A549 (cell line): ENCODE data around the gene NXPE4. TPM values are rescaled to one million over a fixed set of nuclear protein-coding genes. Genes with fewer than 3 reads are reported as not detected.
A peak's percentile ranks its signal among the peaks of the same experiment; 100 is the strongest.

ENCODE experiments used
- ATAC-seq, 2 experiments: fragments of 200-7000 bp in 1 of 2; fragments of >200 bp in 1 of 2; cut with Nextera tagmentation in 1 of 2; cut with Tn5 transposase in 1 of 2; 3 replicates each; pipeline versions ENCODE4 v1.8.0 to v1.9.1; 2018 to 2020; ENCODE audit warnings: mild to moderate bottlenecking in 1 of 2, moderate library complexity in 1 of 2
- CTCF ChIA-PET: fragments of 300-600 bp; sonication (Branson Sonifier 250); formaldehyde crosslinking; extraction: SDS; loops from one replicate; lab custom pipeline; 2021; ENCODE audit warnings: antibody characterized with exemption, inconsistent platforms; lab: Yijun Ruan, JAX
- POLR2A ChIA-PET: fragments of 350-600 bp; formaldehyde crosslinking; extraction: SDS; loops from one replicate; lab custom pipeline; 2021; ENCODE audit warnings: antibody characterized with exemption, inconsistent platforms; lab: Yijun Ruan, JAX
- DNase-seq, 2 experiments: peaks; one replicate each; pipeline versions ENCODE4 v3.0.0 to v3.0.0-alpha.2; 2011 to 2016; ENCODE audit warnings: low read depth in 1 of 2, low spot score in 1 of 2
- FAIRE-seq: peaks from 2 replicates; lab custom pipeline; 2011; peaks lifted over from hg19 to GRCh38; lab: Jason Lieb, UNC
- H3K27ac ChIP-seq, 2 experiments: fragments of >200 bp; sonication (Bioruptor Twin); formaldehyde crosslinking; 3 replicates each; pipeline ENCODE4 v1.5.1; 2016 to 2017
- H3K4me1 ChIP-seq: fragments of >200 bp; sonication (Bioruptor Twin); formaldehyde crosslinking; 3 replicates; pipeline ENCODE4 v1.6.1; 2016
- H3K4me2 ChIP-seq: fragments of >200 bp; sonication (Bioruptor Twin); formaldehyde crosslinking; 3 replicates; pipeline ENCODE4 v1.6.1; 2016
- H3K4me3 ChIP-seq: fragments of >200 bp; sonication (Bioruptor Twin); formaldehyde crosslinking; 3 replicates; pipeline ENCODE4 v1.5.1; 2016
- H3K9me3 ChIP-seq: fragments of >200 bp; sonication (Bioruptor Twin); formaldehyde crosslinking; 3 replicates; pipeline ENCODE4 v1.6.1; 2016
- BCL3 ChIP-seq: fragments of >200 bp; sonication (Bioruptor Twin); formaldehyde crosslinking; IDR thresholded peaks from 3 replicates; pipeline ENCODE4 v1.6.1; 2016
- BHLHE40 ChIP-seq: IDR thresholded peaks from 2 replicates; pipeline ENCODE4 v1.6.1; 2012; ENCODE audit warnings: low read depth, low read length, inconsistent platforms
- CBX2 ChIP-seq: fragments of 200-600 bp; sonication (generic); IDR thresholded peaks from 2 replicates; pipeline ENCODE4 v1.6.1; 2016; ENCODE audit warnings: low read depth, mild to moderate bottlenecking, borderline replicate concordance
- CEBPB ChIP-seq, 2 experiments: fragments of >200 bp in 1 of 2; sonication (Bioruptor Twin) in 1 of 2; formaldehyde crosslinking in 1 of 2; IDR thresholded peaks; 2 replicates each; pipeline ENCODE4 v1.6.1; 2012 to 2016
- CHD2 ChIP-seq: fragments of 150-350 bp; IDR thresholded peaks from 2 replicates; pipeline ENCODE4 v1.6.1; 2014; ENCODE audit warnings: low read length; ENCODE audit not compliant: partially characterized antibody
- CTCF ChIP-seq: fragments of >200 bp; sonication (Bioruptor Twin); formaldehyde crosslinking; IDR thresholded peaks from 3 replicates; pipeline ENCODE4 v1.5.1; 2016
- FOXS1 ChIP-seq: fragments of 250-450 bp; sonication (Bioruptor Pico); IDR thresholded peaks from 2 replicates; pipeline ENCODE4 v1.5.0; 2020; ENCODE audit warnings: mild to moderate bottlenecking, moderate library complexity
- JUNB ChIP-seq: fragments of >200 bp; sonication (Bioruptor Twin); formaldehyde crosslinking; IDR thresholded peaks from 2 replicates; pipeline ENCODE4 v1.6.1; 2016
- MAFK ChIP-seq: fragments of 450-650 bp; IDR thresholded peaks from 2 replicates; pipeline ENCODE4 v1.6.1; 2014; ENCODE audit not compliant: partially characterized antibody
- MAX ChIP-seq: IDR thresholded peaks from 2 replicates; pipeline ENCODE4 v1.6.1; 2012
- NR3C1 ChIP-seq: fragments of >200 bp; sonication (Bioruptor Twin); formaldehyde crosslinking; IDR thresholded peaks from 3 replicates; pipeline ENCODE4 v1.6.1; 2017
- PHF8 ChIP-seq: fragments of 200-600 bp; sonication (generic); IDR thresholded peaks from 2 replicates; pipeline ENCODE4 v1.6.1; 2016; ENCODE audit warnings: low read depth, mild to moderate bottlenecking, antibody characterized with exemption, moderate library complexity, borderline replicate concordance
- POLR2A ChIP-seq: IDR thresholded peaks from 2 replicates; pipeline ENCODE4 v1.6.1; 2012; ENCODE audit warnings: mild to moderate bottlenecking, low read length
- POLR2AphosphoS2 ChIP-seq: conservative IDR thresholded peaks from 2 replicates; pipeline ENCODE4 v1.6.1; 2012; ENCODE audit warnings: low read length, improper control_type of control experiment, inconsistent platforms
- RAD21 ChIP-seq, 2 experiments: fragments of >200 bp in 1 of 2; sonication (Bioruptor Twin) in 1 of 2; formaldehyde crosslinking in 1 of 2; IDR thresholded peaks in 1 of 2; conservative IDR thresholded peaks in 1 of 2; 2 replicates in 1 of 2; 3 replicates in 1 of 2; pipeline ENCODE4 v1.6.1; 2012 to 2018; ENCODE audit warnings: inconsistent platforms in 1 of 2
- RCOR1 ChIP-seq: fragments of 150-350 bp; IDR thresholded peaks from 2 replicates; pipeline ENCODE4 v1.6.1; 2014; ENCODE audit warnings: antibody characterized with exemption, low read length, low read depth
- RNF2 ChIP-seq: fragments of 200-600 bp; sonication (generic); IDR thresholded peaks from 2 replicates; pipeline ENCODE4 v1.6.1; 2016; ENCODE audit warnings: low read depth, mild to moderate bottlenecking, antibody characterized with exemption, moderate library complexity, borderline replicate concordance
- TP53 ChIP-seq: fragments of 250-450 bp; sonication (Bioruptor Pico); IDR thresholded peaks from 2 replicates; pipeline ENCODE4 v1.5.0; 2021; ENCODE audit warnings: mild to moderate bottlenecking, moderate library complexity
- ZFP36 ChIP-seq: fragments of 450-650 bp; IDR thresholded peaks from 2 replicates; pipeline ENCODE4 v1.6.1; 2014; ENCODE audit warnings: borderline replicate concordance; ENCODE audit not compliant: partially characterized antibody
- ZNF302 ChIP-seq: fragments of 250-450 bp; sonication (Bioruptor Pico); IDR thresholded peaks from 2 replicates; pipeline ENCODE4 v1.9.0; 2021; ENCODE audit warnings: inconsistent platforms, mild to moderate bottlenecking, moderate library complexity
- WGBS: methylation state at CpG from one replicate; pipeline ENCODE4 v1.1.6; 2017; ENCODE audit errors: missing lambda C conversion rate; 5-methylcytosine and 5-hydroxymethylcytosine counted together
- polyA plus RNA-seq, 4 experiments: library from polyadenylated mRNA; depleted of rRNA in 3 of 4; stranded (reverse); fragments of >200 nt; fragmentation: RNase III in 1 of 4; extraction: RNeasy Plus Mini Kit Qiagen cat#74134 plus additional on column Dnase treatment in 1 of 4; gene quantifications; 2 replicates in 3 of 4; 3 replicates in 1 of 4; pipeline ENCODE4 v1.2.3, GENCODE V29; 2011 to 2017
- TF ChIP-seq, protein P1 (sequence below): IDR thresholded peaks from 2 replicates; pipeline ENCODE4 v1.6.1; 2012
- TF ChIP-seq, protein P2 (sequence below): fragments of 200-600 bp; sonication (generic); IDR thresholded peaks from 2 replicates; pipeline ENCODE4 v1.6.1; 2016; ENCODE audit warnings: antibody characterized with exemption, mild to moderate bottlenecking, moderate library complexity
- TF ChIP-seq, protein P3 (sequence below): IDR thresholded peaks from 2 replicates; pipeline ENCODE4 v1.6.1; 2012; ENCODE audit warnings: low read depth, borderline replicate concordance
- TF ChIP-seq, protein P4 (sequence below): fragments of 250-450 bp; sonication (Bioruptor Pico); IDR thresholded peaks from 2 replicates; pipeline ENCODE4 v1.5.0; 2020; ENCODE audit warnings: low read depth, mild to moderate bottlenecking, moderate library complexity

NXPE4 gene
- polyA plus RNA-seq, 2 of the 4 experiments (the other 2 are of a cell fraction) = not detected

GRCh38 chr11:114610984-114611944 lies 15.7 kb upstream of the NXPE4 start:
- no peak overlapping the region for H3K27ac ChIP-seq
- no peak for FAIRE-seq
- H3K4me1 ChIP-seq = no peaks in the 10 kb centered on the region
- WGBS = 15% methylated on average over 18 of the region's 18 CpGs
- POLR2A ChIA-PET = no interaction called here
- CTCF ChIA-PET = no interaction called here
- no peak overlapping the region for H3K4me3 ChIP-seq
- no peak overlapping the region for H3K4me2 ChIP-seq
- peak in 1 of 2 experiments; percentile 4 for DNase-seq
- ATAC-seq = no peak
- TF ChIP-seq CHD2 = no peak
- no peaks in the 10 kb centered on the region for H3K9me3 ChIP-seq

GRCh38 chr11:114610550-114610949 lies 15.0 kb upstream of the NXPE4 start:
- WGBS = 2% methylated on average over 6 of the region's 10 CpGs
- Histone ChIP-seq H3K27ac (no peak overlapping the region), H3K9me3 (no peaks in the 10 kb centered on the region), H3K4me2 (no peak overlapping the region), H3K4me3 (no peak overlapping the region), H3K4me1 (no peaks in the 10 kb centered on the region)
- ChIA-PET POLR2A (no interaction called here), CTCF (no interaction called here)
- FAIRE-seq = no peak
- no peak for DNase-seq
- TF ChIP-seq NR3C1 (no peak), ZNF302 (CRISPR knock-in tag) (no peak), RNF2 (no peak), PHF8 (no peak), POLR2A (no peak), MAFK (no peak), JUNB (no peak), CEBPB (IDR thresholded peaks at IDR 0.05) (no peak), BCL3 (no peak), MAX (no peak), CBX2 (no peak), ZFP36 (no peak)
- TF ChIP-seq, protein P1, sequence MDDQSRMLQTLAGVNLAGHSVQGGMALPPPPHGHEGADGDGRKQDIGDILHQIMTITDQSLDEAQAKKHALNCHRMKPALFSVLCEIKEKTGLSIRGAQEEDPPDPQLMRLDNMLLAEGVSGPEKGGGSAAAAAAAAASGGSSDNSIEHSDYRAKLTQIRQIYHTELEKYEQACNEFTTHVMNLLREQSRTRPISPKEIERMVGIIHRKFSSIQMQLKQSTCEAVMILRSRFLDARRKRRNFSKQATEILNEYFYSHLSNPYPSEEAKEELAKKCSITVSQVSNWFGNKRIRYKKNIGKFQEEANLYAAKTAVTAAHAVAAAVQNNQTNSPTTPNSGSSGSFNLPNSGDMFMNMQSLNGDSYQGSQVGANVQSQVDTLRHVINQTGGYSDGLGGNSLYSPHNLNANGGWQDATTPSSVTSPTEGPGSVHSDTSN = no peak
- no peak for ATAC-seq

DNA sequence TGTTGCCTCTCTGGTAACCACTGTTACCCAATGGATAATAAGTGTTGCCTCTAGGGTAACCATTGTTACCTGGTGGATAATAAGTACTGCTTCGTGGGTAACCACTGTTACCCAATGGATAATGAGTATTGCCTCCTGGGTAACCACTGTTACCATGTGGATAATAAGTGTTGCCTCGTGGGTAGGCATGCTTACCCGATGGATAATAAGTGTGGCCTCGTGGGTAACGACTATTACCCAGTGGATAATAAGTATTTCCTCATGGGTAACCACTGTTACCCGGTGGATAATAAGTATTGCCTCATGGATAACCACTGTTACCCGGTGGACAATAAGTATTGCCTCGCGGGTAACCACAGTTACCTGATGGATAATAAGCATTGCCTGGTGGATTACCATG lies 13.8 kb upstream of the NXPE4 start:
- no peak for ATAC-seq
- no peak for DNase-seq
- 24% methylated on average over 9 of the region's 9 CpGs for WGBS
- H3K4me1 ChIP-seq = no peaks in the 10 kb centered on the region
- H3K4me3 ChIP-seq = no peak overlapping the region
- FAIRE-seq = no peak
- ChIA-PET CTCF (no interaction called here), POLR2A (no interaction called here)
- no peak overlapping the region for H3K27ac ChIP-seq
- H3K4me2 ChIP-seq = no peak overlapping the region
- H3K9me3 ChIP-seq = no peaks in the 10 kb centered on the region
- TF ChIP-seq NR3C1 (no peak), CTCF (no peak), RAD21 (conservative IDR thresholded peaks at IDR 0.05 in 1 of 2, IDR thresholded peaks at IDR 0.05 in 1 of 2) (no peak), JUNB (no peak), FOXS1 (CRISPR knock-in tag) (no peak), BHLHE40 (no peak), RCOR1 (no peak), TP53 (CRISPR knock-in tag) (no peak), POLR2AphosphoS2 (no peak)
- TF ChIP-seq, protein P2, sequence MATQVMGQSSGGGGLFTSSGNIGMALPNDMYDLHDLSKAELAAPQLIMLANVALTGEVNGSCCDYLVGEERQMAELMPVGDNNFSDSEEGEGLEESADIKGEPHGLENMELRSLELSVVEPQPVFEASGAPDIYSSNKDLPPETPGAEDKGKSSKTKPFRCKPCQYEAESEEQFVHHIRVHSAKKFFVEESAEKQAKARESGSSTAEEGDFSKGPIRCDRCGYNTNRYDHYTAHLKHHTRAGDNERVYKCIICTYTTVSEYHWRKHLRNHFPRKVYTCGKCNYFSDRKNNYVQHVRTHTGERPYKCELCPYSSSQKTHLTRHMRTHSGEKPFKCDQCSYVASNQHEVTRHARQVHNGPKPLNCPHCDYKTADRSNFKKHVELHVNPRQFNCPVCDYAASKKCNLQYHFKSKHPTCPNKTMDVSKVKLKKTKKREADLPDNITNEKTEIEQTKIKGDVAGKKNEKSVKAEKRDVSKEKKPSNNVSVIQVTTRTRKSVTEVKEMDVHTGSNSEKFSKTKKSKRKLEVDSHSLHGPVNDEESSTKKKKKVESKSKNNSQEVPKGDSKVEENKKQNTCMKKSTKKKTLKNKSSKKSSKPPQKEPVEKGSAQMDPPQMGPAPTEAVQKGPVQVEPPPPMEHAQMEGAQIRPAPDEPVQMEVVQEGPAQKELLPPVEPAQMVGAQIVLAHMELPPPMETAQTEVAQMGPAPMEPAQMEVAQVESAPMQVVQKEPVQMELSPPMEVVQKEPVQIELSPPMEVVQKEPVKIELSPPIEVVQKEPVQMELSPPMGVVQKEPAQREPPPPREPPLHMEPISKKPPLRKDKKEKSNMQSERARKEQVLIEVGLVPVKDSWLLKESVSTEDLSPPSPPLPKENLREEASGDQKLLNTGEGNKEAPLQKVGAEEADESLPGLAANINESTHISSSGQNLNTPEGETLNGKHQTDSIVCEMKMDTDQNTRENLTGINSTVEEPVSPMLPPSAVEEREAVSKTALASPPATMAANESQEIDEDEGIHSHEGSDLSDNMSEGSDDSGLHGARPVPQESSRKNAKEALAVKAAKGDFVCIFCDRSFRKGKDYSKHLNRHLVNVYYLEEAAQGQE = no peak
- TF ChIP-seq, protein P3, sequence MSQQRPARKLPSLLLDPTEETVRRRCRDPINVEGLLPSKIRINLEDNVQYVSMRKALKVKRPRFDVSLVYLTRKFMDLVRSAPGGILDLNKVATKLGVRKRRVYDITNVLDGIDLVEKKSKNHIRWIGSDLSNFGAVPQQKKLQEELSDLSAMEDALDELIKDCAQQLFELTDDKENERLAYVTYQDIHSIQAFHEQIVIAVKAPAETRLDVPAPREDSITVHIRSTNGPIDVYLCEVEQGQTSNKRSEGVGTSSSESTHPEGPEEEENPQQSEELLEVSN = no peak
- TF ChIP-seq, protein P4, sequence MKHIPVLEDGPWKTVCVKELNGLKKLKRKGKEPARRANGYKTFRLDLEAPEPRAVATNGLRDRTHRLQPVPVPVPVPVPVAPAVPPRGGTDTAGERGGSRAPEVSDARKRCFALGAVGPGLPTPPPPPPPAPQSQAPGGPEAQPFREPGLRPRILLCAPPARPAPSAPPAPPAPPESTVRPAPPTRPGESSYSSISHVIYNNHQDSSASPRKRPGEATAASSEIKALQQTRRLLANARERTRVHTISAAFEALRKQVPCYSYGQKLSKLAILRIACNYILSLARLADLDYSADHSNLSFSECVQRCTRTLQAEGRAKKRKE (CRISPR knock-in tag) = no peak
